ENCODE measurements around the gene RIPK1. TPM values are rescaled to one million over a fixed set of nuclear protein-coding genes. Genes with fewer than 3 reads are reported as not detected.
A peak's percentile ranks its signal among the peaks of the same experiment; 100 is the strongest.
"Not testable (repeated sequence)": the region's sequence is repeated elsewhere in the genome, so short reads cannot be mapped to it uniquely, and the experiment has no call there.

Gene RIPK1
- polyA plus RNA-seq, 5 donors, result 17.5 to 24.9 (median 19.8) TPM

- no peak for DNase-seq
Measured at GRCh38 chr6:3041147-3041546, 27.1 kb upstream of the RIPK1 start.

- no peak for DNase-seq
Measured at GRCh38 chr6:3041606-3042005, 26.7 kb upstream of the RIPK1 start.

- no peak for DNase-seq
Measured at GRCh38 chr6:3045369-3045768, 22.9 kb upstream of the RIPK1 start.

GRCh38 chr6:3045777-3046176 is 22.5 kb upstream of the RIPK1 start:
- no peak for DNase-seq

- no peak for DNase-seq
Measured at GRCh38 chr6:3046295-3046694, 22.0 kb upstream of the RIPK1 start.

- DNase-seq, result not testable (repeated sequence)
Measured at GRCh38 chr6:3048009-3048408, 20.3 kb upstream of the RIPK1 start.

- no peak for DNase-seq
Measured at GRCh38 chr6:3052481-3053230, 15.6 kb upstream of the RIPK1 start.

GRCh38 chr6:3053231-3053508 is 15.1 kb upstream of the RIPK1 start:
- no peak for DNase-seq

GRCh38 chr6:3054229-3055157 is 13.8 kb upstream of the RIPK1 start:
- DNase-seq, result peak in 1 of 2 donors; percentile 53

- DNase-seq, result not testable (repeated sequence)
Measured at GRCh38 chr6:3055158-3055499, 13.2 kb upstream of the RIPK1 start.

GRCh38 chr6:3057063-3057770 is 11.1 kb upstream of the RIPK1 start:
- no peak for DNase-seq

GRCh38 chr6:3058957-3059356 is 9.3 kb upstream of the RIPK1 start:
- DNase-seq, result no peak

GRCh38 chr6:3060092-3060491 is 8.2 kb upstream of the RIPK1 start:
- not testable (repeated sequence) for DNase-seq

- no peak for DNase-seq
Measured at GRCh38 chr6:3061501-3061941, 6.8 kb upstream of the RIPK1 start.

- not testable (repeated sequence) for DNase-seq
Measured at GRCh38 chr6:3063340-3063732, 5.0 kb upstream of the RIPK1 start.

- peak; percentile 88 to 91 for DNase-seq
Measured at GRCh38 chr6:3063733-3064700, 4.3 kb upstream of the RIPK1 start.

GRCh38 chr6:3071568-3071967 is 3.3 kb downstream of the RIPK1 start:
- no peak for DNase-seq

- DNase-seq, result no peak
Measured at GRCh38 chr6:3072798-3073197, 4.5 kb downstream of the RIPK1 start.

GRCh38 chr6:3073382-3073781 is 5.1 kb downstream of the RIPK1 start:
- DNase-seq, result no peak

GRCh38 chr6:3075772-3076113 is 7.4 kb downstream of the RIPK1 start:
- DNase-seq, result no peak

GRCh38 chr6:3076320-3076719 is 8.0 kb downstream of the RIPK1 start:
- DNase-seq, result no peak

Data from right lung (tissue), 5 donors.